HG03521 (cell line): ENCODE data around the gene UQCR11.

Experiments
- ATAC-seq: cut with Tn5 transposase; IDR thresholded peaks from one replicate; pipeline ENCODE4 v1.9.1; 2021; ENCODE audit warnings: mild to moderate bottlenecking, moderate library complexity; ENCODE audit not compliant: unreplicated experiment

The UQCR11 gene

DNA sequence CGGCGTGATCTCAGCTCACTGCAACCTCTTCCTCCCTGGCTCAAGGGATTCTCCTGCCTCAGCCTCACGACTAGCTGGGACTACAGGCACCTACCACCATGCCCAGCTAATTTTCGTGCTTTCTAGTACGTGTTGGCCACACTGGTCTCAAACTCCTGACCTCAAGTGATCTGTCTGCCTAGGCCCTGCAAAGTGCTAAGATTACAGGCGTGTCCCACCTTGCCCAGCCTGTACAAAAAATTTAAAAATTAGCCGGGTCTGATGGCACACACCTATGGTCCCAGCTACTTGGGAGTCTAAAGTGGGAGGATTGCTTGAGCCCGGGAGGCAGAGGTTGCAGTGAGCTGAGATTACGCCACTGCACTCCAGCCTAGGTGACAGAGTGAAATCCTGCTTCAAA lies 32.5 kb downstream of the UQCR11 start:
- ATAC-seq = no peak

DNA sequence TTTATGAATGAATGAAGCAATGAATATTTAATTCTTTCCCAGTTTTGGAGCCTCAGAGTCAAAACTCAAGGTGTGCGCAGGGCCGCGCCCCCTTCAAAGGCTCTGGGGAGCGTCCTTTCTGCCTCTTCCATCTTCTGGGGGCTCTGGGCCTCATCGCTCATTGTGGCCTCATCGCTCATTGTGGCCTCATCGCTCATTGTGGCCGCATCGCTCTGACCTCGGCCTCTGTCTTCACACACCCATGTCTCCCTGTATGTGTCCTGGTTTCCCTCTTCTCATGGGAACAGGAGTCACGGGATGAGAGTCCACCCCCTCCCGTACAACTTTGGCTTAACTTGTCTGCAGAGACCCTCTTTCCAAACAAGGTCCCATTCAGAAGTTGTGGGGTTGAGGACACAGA lies 33.9 kb downstream of the UQCR11 start:
- ATAC-seq = no peak

DNA sequence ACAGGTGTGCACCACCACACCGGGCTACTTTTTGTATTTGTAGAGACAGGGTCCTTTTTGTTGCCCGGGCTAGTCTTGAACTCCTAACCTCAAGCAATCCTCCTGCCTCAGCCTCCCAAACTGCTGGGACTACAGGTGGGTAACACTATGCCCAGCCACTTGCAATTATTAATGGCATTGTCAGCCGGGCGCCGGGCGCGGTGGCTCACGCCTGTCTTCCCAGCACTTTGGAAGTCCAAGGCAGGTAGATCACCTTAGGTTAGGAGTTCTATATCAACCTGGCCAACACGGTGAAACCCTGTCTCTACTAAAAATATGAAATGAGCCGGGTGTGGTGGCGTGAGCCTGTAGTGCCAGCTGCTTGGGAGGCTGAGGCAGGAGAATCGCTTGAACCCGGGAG lies 34.4 kb downstream of the UQCR11 start:
- ATAC-seq = no peak

DNA sequence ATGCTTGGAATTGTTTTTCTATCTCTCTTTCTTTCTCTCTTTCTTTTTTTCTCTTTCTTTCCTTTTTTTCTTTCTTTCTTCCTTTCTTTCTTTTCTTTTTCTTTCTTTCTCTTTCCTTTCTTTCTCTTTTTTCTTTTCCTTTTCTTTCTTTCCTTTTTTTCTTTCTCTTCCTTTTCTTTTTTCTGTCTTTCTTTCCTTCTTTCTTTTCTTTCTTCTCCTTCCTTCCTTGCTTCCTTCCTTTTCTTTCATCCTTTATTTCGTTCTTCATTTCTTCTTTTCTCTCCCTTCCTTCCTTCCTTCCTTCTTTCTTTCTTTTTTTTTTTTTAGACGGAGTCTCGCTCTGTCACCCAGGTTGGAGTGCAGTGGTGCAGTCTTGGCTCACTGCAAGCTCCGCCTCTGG lies 35.3 kb downstream of the UQCR11 start:
- ATAC-seq = no peak

DNA sequence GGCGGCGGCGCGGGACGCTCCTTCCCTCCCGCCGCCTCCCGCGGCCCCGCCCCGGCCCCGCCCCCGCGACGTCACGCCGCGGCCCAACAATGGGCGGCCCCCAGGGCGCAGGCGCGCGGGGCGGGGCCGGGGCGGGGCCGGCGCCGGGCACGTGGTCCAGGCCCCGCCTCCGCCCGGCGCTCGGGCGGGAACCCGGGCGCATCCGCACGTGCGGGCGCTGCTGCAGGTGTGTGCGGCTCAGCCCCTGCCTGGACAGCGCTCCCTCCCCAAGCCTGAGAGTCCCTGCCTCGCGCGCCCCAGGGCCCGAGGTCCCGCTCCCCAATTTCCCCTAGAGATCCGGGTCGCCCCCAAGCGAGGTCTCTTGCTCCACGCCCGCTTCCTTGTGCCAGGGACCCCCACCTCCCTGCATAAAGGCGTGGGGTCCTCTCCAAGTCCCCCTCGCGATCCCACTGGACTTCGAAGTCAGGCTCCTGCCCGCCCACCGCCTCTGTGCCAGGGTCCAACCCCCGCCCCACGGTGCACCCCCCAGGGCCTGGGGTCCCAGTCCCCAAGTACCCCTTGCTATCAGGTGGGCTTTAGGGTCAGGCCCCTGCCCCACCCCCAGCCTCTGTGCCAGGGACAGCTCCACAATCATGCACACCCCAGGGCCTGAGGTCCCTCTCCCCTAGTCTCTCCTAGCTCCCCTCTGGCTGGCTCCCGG lies 36.8 kb downstream of the UQCR11 start, which contains the start of gene MEX3D:
Gene MEX3D, minus strand, starts transcription at position 6 of the 700 bp plus-strand sequence. CDS start 267 bp downstream, outside the sequence.
- ATAC-seq = peak; percentile 67

DNA sequence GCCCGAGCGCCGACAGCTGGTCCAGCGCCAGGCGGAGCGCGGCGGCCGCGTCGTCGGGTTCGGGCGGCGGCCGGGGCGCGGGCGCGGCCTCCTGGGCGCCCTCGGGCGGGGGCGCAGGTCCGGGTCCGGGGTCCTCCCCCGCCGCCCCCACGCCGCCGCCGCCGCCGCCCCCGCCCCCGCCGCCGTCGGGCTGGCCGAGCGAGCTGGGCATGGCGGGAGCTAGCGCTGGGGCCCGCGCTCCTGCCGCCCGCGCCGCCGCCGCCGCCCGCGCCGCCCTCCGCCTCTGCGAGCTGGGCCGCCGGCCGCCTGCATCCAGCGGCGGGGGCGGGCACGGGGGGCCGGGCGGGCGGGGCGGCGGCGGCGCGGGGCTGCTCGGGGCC lies 37.4 kb downstream of the UQCR11 start:
- ATAC-seq = peak; percentile 8

DNA sequence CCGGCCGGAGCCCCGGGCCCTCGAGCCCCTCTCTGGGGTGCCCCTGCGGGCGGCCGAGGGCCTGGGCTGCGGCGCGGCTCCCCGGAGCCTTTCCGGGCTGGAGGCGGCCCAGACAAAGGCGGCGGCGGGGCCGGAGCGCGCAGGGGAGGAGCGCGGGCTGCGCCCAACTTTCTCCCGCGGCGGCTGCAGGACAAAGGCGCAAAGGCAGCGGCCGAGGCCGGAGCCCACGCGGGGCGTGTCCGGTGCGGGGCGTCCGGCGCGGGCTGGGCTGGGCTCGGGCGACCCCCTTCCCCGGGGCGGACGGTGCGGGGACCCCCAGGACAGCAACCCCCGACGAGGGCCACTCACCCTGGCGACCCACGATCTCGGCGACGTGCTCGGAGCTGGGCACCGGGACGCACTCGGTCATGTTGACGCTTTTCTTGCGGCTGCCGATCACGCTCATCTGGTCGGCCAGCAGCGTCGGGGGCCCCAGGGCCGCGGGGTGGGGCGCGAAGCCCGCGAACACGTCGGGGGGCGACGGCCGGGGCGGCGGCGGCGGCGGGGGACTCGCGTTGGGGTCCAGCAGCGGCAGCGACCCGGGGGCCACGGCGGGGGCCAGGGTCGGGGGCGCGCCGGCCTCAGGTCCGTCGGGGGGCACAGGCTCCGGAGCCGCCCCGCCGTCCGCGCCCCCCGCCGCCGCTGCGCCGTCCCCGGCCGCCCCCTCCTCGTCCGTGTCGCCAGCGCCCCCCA lies 38.0 kb downstream of the UQCR11 start:
- ATAC-seq = no peak

DNA sequence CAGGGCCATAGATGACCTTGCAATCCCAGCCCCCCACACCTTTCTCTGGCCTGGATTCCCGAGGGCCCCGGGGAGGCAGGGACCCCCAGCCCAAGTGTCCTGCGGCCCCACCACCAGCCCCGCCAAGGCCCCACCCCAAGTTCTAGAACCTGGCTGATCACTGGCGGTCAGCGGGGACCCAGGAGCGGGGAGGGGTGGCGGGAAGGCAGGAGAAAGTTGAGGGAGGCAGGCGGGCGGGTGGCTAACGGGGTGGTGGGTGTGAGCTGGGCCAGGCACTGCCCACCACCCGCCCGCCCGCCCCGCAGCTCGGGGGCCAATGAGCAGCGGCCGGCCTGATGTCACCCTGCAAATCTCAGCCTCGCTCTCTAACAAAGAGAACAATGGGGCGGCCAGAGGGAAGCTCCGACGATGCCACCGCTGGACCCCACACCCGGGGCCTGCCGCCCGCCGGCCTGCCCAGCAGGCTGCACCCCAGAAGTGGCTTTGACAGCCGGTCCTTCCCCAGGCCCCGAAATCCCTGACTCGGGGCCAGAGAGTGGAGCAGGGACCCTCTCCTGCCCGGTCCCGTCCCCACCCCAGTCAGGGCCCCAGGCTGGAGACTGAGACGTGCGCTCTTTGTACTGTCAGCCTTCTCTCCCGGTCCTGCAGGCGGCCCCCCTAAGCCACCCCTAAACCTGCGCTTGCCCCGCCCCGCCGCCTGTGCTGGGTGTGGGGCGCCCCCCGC lies 38.7 kb downstream of the UQCR11 start:
- ATAC-seq = no peak

DNA sequence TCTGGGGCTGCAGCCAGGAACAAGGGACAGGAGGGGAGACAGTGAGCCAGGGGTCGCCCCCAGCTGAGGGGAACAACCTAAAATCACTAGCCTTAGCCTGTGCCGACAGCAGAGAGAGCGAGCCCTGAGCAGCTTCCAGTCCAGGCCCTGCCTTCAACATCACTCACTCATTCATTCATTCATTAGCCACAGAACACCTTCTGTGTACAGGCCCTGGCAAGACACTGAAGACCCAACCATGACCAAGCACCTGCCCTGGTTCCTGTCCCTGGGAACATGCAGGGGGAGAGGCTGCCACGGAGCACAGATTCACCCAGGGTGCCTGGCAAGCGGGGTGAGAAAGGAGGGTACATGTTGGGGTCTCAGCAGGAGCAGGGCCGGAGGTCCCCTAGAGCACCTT lies 42.0 kb downstream of the UQCR11 start:
- no peak for ATAC-seq

DNA sequence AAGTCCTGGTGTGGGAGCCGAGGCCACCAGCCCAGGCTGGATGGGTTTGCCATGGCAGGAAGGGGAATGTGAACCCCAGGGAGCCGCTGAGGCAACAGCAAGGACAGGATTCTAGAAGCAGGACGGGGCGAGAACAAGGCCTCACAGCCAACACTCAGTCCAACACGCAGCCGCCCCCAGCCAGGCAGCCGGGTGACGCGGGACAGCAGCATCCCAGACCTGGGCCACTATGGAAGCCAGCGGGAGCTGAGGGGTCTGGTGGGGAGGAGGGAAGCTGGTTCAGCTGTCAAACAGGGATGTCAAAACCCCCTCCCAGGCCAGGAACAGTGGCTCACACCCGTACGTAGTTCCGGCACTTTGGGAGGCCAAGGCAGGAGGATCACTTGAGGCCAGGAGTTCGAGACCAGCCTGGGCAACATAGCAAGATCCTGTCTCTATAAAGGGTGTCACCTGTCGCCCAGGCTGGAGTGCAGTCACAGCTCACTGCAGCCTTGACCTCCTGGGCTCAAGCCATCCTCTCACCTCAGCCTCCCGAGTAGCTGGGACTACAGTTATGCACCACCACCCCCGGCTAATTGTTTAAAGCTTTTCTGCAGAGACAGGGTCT lies 43.9 kb downstream of the UQCR11 start:
- no peak for ATAC-seq

DNA sequence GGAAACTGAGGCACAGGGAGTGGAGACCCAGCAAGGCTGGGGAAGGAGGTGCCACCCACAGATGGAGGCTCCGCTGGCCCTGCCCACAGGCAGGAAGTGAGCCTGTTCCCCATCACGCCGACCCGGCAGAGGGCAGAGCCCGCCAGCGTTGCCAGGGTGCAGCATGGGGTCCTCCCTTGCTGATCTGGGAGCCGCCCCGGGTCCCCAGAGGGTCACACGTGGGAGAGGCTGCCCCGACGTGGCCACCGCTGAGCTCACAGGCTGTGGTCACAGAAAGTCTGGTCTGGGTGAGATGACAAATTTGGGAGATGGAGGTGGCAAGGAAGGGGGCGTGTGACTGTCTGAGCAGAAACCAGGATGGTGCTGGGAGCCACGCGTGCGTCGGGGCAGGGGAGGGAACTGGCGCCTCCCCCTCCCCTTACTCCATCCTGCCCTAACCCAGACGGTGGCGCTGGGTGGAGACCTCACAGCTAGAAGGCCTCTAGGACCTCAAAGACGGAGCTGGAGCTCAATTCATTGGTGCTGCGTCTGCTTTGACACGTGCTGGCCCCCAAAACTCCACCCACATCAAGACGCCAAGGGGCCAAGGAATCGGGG lies 44.9 kb downstream of the UQCR11 start:
- ATAC-seq = no peak

DNA sequence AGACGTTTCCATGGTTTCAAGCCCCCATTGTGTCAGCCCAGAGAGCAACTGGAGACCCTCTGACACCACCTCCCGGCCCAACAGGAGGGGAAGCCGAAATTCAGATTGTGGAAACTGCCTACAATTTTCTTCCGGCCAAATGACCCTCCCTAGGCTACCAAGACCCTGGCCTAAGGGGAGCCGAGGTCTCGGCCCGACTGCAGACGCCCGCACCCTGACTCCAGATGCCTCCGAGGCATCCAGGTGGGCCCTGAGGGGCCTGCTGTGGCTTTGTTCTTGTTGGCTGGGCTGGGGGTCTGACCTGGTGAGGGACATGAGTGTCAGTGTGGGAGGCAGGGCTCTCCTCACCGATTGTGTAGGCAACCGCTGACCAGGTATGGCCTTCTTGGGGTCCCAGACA lies 46.7 kb downstream of the UQCR11 start:
- ATAC-seq = no peak

DNA sequence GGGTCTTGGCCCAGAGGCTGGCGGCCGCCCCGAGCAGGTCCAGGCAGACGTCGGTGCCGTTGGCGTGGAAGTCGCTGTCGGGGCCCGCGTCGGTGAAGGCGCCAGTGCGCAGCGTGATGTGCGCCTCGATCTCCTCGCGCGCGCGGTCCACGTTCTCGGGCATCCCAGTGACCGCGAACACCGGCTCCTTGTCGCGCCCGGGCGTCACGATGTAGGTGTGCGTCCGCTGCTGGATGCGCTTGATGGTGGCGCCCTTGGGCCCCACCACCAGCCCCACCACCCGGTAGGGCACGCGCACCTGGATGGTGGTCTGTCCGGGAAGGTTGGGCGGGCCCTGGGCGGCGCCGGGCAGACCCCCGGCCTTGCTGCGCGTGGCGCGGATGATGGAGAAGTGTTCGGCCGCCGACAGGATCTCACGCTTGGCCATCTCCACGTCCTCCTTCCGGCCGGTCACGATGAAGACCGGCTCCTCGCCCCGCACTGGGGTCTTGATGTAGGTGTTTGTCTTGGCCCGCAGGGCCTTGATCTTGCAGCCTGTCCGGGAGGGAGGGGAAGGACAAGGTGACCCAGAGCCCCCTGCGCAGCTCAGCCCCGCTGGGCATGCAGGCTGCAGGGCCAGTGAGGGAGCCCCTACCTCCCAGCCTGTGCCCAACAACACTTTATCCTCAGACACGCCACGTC lies 48.7 kb downstream of the UQCR11 start:
- ATAC-seq = no peak

DNA sequence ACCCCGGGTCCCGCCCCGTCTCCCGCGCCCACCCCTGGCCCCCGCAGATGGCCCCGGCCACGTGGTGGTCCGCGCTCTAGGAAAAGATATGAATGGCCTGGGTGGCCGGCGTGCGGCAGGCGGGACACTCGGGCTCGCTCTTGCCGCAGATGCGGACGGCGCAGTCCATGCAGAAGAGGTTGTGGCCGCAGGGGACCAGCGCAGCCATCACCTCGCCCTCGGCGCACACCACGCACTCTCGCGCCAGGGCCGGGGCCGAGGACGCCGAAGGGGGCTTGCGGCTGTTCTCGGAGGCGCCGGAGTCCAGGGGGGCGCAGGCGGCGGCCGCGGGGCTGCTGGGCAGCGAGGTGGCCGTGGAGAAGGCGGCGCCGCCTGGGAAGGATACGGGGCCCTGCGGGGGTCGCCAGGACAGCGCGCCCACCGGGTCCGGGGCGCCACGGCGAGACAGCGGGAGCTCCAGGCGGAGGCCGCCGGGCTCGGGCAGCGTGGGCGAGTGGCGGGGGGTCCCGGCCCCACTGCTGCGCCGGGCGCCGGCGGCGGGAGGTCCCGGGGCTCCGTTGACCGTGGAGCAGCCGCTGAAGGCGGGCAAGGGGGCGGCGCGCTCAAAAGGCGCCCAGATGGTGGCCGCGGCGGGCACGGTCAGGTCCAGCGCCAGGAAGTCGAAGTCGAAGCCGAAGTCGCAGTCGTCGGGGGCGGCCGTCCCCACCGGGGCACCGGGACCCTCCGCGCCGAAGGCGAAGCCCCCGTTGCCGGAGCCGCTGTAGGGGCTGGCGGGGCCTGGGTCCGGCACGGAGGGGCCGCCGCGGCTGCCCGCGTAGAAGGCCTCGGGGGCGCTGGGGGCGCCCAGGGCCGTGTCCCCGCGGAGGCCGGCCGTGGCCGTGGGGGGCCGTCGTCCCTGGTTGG lies 49.5 kb downstream of the UQCR11 start:
- no peak for ATAC-seq

DNA sequence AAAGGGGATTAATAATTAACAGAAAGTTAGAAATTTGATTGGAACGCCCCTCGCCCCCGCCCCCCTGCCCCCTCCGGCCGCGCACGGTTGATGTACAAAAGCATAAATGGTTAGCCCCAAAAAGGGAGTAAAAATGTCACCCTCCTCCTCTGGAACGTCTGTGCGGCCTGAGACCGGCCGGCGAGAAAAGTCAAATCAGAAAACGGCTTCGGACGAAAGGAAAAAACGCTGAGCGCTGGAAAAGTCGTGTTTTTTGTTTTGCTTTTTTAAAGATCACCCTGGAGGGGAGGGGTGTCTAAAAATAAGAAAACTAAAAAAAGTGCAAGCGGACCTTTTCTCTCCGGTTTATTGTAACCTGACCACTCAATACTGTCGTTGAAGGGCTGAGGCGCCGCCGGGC lies 50.3 kb downstream of the UQCR11 start:
- ATAC-seq = no peak

DNA sequence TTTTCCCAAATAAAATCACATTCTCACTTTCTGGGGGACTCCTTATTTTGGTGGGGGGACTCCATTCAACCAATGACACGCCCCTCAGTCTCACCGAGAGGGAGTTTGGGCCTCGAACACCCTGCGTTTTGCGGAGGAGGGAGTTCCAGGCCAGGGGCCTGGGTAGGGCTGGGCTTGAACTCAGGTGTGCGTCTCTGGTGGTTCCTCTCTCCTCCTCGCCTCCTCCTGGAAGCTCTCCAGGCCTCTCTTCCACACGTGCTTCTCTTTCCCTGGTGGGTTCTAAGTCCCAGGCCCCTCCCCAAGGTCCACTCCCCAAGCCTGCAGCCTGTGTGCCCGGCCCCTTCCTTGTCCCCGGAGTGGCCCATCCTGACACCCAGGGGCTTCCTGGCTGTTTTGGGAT lies 51.8 kb downstream of the UQCR11 start:
- no peak for ATAC-seq

DNA sequence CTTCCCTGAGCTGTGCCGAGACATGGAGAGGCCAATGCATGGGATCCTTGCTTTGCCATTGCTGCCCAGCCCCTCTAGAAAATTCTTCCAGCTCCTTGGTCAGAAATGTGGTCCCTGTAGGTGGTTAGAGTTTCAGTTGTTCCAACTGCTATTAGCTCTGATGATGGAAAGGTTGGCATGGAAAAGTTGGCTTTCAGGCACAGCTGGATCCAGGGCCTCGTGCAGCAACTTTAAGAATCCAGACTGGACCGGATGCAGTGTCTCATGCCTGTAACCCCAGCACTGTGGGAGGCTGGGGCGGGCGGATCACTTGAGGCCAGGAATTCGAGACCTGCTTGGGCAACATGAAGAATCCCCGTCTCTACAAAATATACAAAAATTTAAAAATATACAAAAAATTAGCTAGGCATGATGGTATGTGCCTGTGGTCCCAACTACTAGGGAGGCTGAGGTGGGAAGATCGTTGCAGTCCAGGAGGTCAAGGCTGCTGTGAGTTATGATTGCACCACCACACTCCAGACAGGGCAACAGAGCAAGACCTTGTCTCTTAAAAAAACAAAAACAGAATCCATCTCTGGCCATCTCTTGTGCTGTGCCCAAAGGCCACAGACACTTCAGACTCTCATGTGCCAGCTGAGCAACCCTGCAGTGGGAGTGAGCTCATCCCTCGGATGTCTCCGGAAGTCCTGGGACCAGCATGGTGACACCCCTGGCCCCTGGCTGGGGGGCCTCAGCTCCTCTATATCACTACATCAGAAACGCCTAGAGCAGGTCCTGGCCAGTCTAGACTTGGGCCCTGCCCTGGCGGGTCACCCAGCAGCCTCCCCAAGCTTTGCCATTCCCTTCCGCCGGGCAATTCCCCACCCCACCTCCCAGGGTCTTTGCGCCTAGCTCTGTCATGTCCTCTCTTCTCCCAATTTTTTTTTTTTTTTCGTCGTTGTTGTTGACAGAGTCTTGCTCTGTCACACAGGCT lies 53.9 kb downstream of the UQCR11 start:
- no peak for ATAC-seq

DNA sequence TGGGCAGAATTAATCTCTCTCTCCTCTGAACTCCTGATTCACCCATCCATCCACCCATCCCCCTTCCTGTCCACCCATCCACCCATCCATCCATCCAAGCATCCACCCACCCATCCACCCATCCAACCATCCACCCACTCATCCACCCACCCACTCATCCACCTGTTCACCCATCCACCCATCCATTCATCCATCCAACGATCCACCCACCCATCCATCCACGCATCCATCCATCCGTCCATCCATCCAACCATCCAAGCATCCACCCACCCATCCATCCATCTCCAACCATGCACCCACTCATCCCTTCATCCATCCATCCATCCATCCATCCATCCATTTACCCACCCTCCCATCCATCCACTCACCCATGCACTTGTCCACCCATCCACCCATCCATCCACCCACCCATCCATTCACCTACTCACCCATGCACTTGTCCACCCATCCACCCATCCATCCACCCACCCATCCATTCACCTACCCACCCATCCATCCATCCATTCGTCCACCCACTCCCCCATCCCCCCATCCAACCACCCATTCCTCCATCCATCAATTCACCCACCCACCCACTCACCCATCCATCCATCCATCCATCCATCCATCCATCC lies 55.8 kb downstream of the UQCR11 start:
- no peak for ATAC-seq
